SK-MEL-5 (cell line): ENCODE data around the gene CSGALNACT2. TPM values are rescaled to one million over a fixed set of nuclear protein-coding genes. Genes with fewer than 3 reads are reported as not detected.

Source experiments
- DNase-seq: peaks from one replicate; pipeline ENCODE4 v3.0.0-alpha.2; 2016; ENCODE audit warnings: low read depth, low spot score
- in situ Hi-C: cut with HindIII; loops from 2 replicates; pipeline ENCODE4 v1.10.0; 2016; ENCODE audit warnings: low sequenced_read_pairs, high pct_unique_total_duplicates, low pct_unique_long_range_greater_than_20kb
- total RNA-seq: library from RNA; depleted of rRNA; stranded (reverse); fragments of >200 nt; shearing (Covaris generic); gene quantifications from 2 replicates; pipeline ENCODE4 v1.2.3, GENCODE V29; 2014

The CSGALNACT2 gene
- total RNA-seq, 1 experiment from 2014 or later = 3.9 TPM

GRCh38 chr10:43119416-43120115, 18.7 kb upstream of the CSGALNACT2 start:
- no peak for DNase-seq
- in situ Hi-C loops = no loop called here

GRCh38 chr10:43120116-43120928, 17.9 kb upstream of the CSGALNACT2 start:
- DNase-seq = no peak
- in situ Hi-C loops = no loop called here

GRCh38 chr10:43120929-43121314, 17.3 kb upstream of the CSGALNACT2 start:
- DNase-seq = no peak
- in situ Hi-C loops = no loop called here

DNA sequence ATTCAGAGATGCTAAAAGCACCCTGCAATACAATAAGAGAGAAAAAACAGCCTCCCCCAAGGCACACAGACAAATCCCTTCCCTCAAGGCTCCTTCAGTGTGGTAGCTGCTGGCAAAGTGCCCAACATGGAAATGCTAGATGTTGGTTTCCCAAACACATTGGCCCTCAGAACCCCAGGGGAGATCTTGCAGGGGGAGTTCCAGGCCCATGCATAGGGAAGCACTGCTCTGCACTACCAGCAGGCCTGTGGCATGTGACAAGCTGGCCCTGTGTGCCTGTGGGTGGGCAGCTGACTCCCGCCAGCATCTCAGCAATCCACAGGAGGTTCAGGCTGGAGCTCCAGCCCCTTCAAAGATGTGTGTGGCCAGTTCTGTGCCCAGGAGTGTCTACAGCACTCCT, 16.8 kb upstream of the CSGALNACT2 start:
- no peak for DNase-seq
- in situ Hi-C loops = no loop called here

DNA sequence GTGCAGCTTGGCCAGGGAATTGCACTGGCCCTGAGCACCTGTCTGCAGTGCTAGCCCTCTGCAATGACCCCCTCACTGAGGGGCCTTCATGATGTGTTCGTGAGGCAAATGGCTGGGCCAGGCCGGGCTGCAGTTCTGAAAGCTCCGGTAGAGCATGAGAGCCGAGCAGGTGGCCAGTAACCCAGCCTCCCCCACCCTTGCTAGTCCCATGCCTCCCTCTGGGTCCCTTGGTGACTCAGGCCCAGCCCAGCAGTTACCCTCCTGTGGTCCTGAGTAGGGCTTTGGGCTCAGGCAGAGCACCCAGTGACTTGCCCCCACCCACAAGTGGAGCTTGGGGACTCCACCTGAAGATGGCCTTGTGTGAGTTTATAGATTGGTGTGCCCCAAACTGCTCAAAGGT, 16.1 kb upstream of the CSGALNACT2 start:
- in situ Hi-C loops = no loop called here
- no peak for DNase-seq

- in situ Hi-C loops = no loop called here
- no peak for DNase-seq
These were observed 15.4 kb upstream of the CSGALNACT2 start for GRCh38 chr10:43122826-43123225.

GRCh38 chr10:43123361-43124093, 14.7 kb upstream of the CSGALNACT2 start:
- no peak for DNase-seq
- in situ Hi-C loops = no loop called here

- in situ Hi-C loops = no loop called here
- no peak for DNase-seq
These were observed 14.1 kb upstream of the CSGALNACT2 start for GRCh38 chr10:43124094-43124521.

- in situ Hi-C loops = no loop called here
- DNase-seq = no peak
These were observed 13.5 kb upstream of the CSGALNACT2 start for GRCh38 chr10:43124574-43125273.

DNA sequence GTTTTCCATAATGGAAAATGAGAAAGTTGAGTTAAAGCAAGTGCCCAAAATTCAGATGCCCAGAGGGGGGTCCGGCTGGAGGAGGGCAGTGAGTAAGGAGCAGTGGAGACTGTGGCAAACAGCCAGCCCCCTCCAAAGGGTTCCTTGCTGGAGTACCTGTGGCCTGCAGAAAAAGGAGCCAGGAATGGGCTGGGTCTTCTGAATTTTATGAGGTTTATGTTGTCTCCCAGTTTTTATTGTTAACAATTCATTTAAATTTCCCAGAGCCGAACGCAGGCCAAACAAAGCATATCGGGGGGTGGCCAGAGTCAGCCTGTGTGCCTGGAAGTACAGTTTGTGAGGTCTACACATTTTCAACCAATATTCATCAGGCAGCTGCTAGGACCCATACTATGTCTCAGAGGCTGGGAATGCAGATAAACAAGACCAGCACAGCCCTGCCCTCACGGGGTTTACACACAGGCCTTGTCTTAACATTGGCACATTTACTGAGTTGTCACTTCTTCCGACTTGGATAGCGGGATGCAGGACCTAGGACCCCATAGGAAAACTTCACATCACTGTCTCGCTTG, 12.9 kb upstream of the CSGALNACT2 start:
- in situ Hi-C loops = no loop called here
- no peak for DNase-seq

DNA sequence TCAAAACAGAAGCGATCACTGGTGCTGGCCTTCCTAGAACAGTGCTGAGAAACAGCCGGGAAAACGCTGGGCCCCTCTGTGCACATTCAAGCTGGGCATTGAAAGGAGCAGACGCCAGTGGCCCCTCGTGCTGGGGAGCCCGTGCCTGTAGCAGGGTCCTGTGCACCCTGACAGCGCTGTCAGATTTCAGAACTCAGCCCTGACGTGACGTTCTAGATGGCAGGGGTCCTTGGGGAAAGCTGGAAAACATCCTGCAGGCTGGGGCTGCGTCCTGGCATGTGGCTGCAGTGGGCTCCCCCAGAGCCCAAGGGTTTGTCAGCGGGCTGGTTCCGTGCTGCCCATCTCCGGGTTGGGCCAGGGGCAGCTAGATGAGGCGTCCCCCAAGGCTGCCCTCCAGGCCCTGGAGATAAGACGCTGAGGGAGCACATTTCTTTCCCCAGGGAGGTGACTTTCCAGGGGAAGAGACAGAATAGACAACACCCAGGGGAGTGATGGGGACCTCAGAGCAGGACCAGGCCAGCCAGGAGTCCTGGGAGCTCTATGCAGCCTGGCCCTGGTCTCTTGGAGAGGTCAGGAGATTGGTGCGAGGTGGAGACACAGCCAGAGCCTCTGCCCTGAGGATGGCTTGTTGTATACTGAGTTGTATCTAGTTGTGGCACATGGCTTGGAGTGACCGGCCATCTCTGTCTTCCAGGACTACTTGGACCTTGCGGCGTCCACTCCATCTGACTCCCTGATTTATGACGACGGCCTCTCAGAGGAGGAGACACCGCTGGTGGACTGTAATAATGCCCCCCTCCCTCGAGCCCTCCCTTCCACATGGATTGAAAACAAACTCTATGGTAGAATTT, 12.1 kb upstream of the CSGALNACT2 start:
- in situ Hi-C loops = no loop called here
- DNase-seq = no peak

- no peak for DNase-seq
- in situ Hi-C loops = no loop called here
These were observed 11.4 kb upstream of the CSGALNACT2 start for GRCh38 chr10:43126759-43127424.

- in situ Hi-C loops = no loop called here
- no peak for DNase-seq
These were observed 10.8 kb upstream of the CSGALNACT2 start for GRCh38 chr10:43127442-43127841.

DNA sequence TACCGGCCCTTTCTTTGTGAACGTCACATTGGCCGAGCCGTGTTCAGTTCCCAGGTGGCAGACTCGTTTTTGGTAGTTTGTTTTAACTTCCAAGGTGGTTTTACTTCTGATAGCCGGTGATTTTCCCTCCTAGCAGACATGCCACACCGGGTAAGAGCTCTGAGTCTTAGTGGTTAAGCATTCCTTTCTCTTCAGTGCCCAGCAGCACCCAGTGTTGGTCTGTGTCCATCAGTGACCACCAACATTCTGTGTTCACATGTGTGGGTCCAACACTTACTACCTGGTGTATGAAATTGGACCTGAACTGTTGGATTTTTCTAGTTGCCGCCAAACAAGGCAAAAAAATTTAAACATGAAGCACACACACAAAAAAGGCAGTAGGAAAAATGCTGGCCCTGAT, 9.9 kb upstream of the CSGALNACT2 start:
- DNase-seq = no peak
- in situ Hi-C loops = no loop called here

GRCh38 chr10:43128958-43129706, 9.1 kb upstream of the CSGALNACT2 start:
- in situ Hi-C loops = no loop called here
- peak; percentile 70 for DNase-seq

GRCh38 chr10:43130770-43131171, 7.5 kb upstream of the CSGALNACT2 start:
- in situ Hi-C loops = no loop called here
- DNase-seq = no peak
